Embryonic facial prominence (tissue), 1 donor: ENCODE results near the gene C7orf33.

Experiments
- DNase-seq: peaks from one replicate; pipeline ENCODE4 v3.0.0-alpha.2; 2016; ENCODE audit errors: extremely low spot score

Gene C7orf33

GRCh38 chr7:148626828-148627227, 36.3 kb downstream of the C7orf33 start:
- DNase-seq = no peak

- DNase-seq = no peak
Observed at GRCh38 chr7:148628011-148628410, 37.4 kb downstream of the C7orf33 start.

GRCh38 chr7:148630078-148630477, 39.5 kb downstream of the C7orf33 start:
- DNase-seq = no peak

- no peak for DNase-seq
Observed at GRCh38 chr7:148633761-148634160, 43.2 kb downstream of the C7orf33 start.

GRCh38 chr7:148637094-148637493, 46.5 kb downstream of the C7orf33 start:
- DNase-seq = no peak

GRCh38 chr7:148645898-148646297, 55.3 kb downstream of the C7orf33 start:
- DNase-seq = no peak

GRCh38 chr7:148650232-148650858, 59.8 kb downstream of the C7orf33 start:
- DNase-seq = no peak

- no peak for DNase-seq
Observed at GRCh38 chr7:148652773-148653172, 62.2 kb downstream of the C7orf33 start.

- no peak for DNase-seq
Observed at GRCh38 chr7:148657929-148658328, 67.4 kb downstream of the C7orf33 start.

- DNase-seq = no peak
Observed at GRCh38 chr7:148661471-148661870, 70.9 kb downstream of the C7orf33 start.

- no peak for DNase-seq
Observed at GRCh38 chr7:148662646-148663045, 72.1 kb downstream of the C7orf33 start.

GRCh38 chr7:148664324-148664723, 73.8 kb downstream of the C7orf33 start:
- DNase-seq = no peak

GRCh38 chr7:148665221-148665620, 74.7 kb downstream of the C7orf33 start:
- DNase-seq = no peak
